ENCODE measurements around the gene D2HGDH.

GRCh38 chr2:241734467-241735208 lies at the start of gene D2HGDH:
- TF ChIP-seq CTCF (IDR thresholded peaks at IDR 0.05) (peak in 1 of 4 experiments; percentile 16), POLR2A (IDR thresholded peaks at IDR 0.05) (peak; percentile 60 to 94)

All from uterus (tissue), 2 donors.